SK-N-SH (cell line): Measurements from ENCODE around the gene HNRNPUL1. TPM values are rescaled to one million over a fixed set of nuclear protein-coding genes. Genes with fewer than 3 reads are reported as not detected.

Experiments used
- CTCF ChIA-PET: fragments of 300-600, 350-600 bp; formaldehyde crosslinking; extraction: SDS; loops from one replicate; lab custom pipeline; 2021; lab: Yijun Ruan, JAX
- POLR2A ChIA-PET: fragments of 350-600 bp; sonication (Branson Sonifier 250); formaldehyde crosslinking; extraction: SDS; loops from one replicate; lab custom pipeline; 2020; ENCODE audit warnings: antibody characterized with exemption, inconsistent platforms; lab: Yijun Ruan, JAX
- DNase-seq: peaks from one replicate; pipeline ENCODE4 v3.0.0; 2012
- H2AFZ ChIP-seq: fragments of 200-600 bp; sonication (generic); 2 replicates; pipeline ENCODE4 v1.8.1; 2016; ENCODE audit warnings: antibody characterized with exemption, mild to moderate bottlenecking, low read depth
- H3F3A ChIP-seq: fragments of 200-600 bp; sonication (generic); replicated peaks from 2 replicates; pipeline ENCODE3; 2016; ENCODE audit warnings: antibody characterized with exemption, mild to moderate bottlenecking; ENCODE audit not compliant: insufficient read depth
- H3K27ac ChIP-seq, 2 experiments: fragments of 200-500 bp in 1 of 2; fragments of 200-600 bp in 1 of 2; sonication (Bioruptor generic) in 1 of 2; sonication (generic), shearing (Covaris generic) in 1 of 2; 2 replicates each; pipeline versions ENCODE4 v1.5.1 to v1.6.1; 2014 to 2016; ENCODE audit warnings: low read depth in 2 of 2, inconsistent platforms in 1 of 2, low read length in 1 of 2, mild to moderate bottlenecking in 1 of 2, mixed read lengths in 1 of 2
- H3K27me3 ChIP-seq: fragments of 200-600 bp; sonication (generic), shearing (Covaris generic); 2 replicates; pipeline ENCODE4 v1.6.1; 2016; ENCODE audit warnings: mixed run types; ENCODE audit not compliant: insufficient read depth
- H3K36me3 ChIP-seq, 2 experiments: fragments of 200-500 bp in 1 of 2; fragments of 200-600 bp in 1 of 2; sonication (Bioruptor generic) in 1 of 2; sonication (generic) in 1 of 2; replicated peaks in 1 of 2; 2 replicates each; pipeline versions ENCODE3 to v1.5.1; 2014 to 2016; ENCODE audit warnings: low read length in 1 of 2, mild to moderate bottlenecking in 1 of 2; ENCODE audit not compliant: insufficient read depth in 2 of 2, control insufficient read depth in 1 of 2
- H3K4me1 ChIP-seq, 2 experiments: fragments of 200-500 bp in 1 of 2; fragments of 200-600 bp in 1 of 2; sonication (Bioruptor generic) in 1 of 2; sonication (generic), shearing (Covaris generic) in 1 of 2; 2 replicates each; pipeline versions ENCODE4 v1.5.1 to v1.6.1; 2014 to 2016; ENCODE audit warnings: low read depth in 1 of 2, low read length in 1 of 2, mixed run types in 1 of 2; ENCODE audit not compliant: insufficient read depth in 2 of 2, control insufficient read depth in 1 of 2
- H3K4me2 ChIP-seq: fragments of 200-600 bp; sonication (generic), shearing (Covaris generic); 2 replicates; pipeline ENCODE4 v1.6.1; 2017; ENCODE audit warnings: mixed run types
- H3K4me3 ChIP-seq, 2 experiments: fragments of 200-500 bp in 1 of 2; fragments of 200-600 bp in 1 of 2; sonication (Bioruptor generic) in 1 of 2; sonication (generic), shearing (Covaris generic) in 1 of 2; 2 replicates each; pipeline versions ENCODE4 v1.5.1 to v1.8.1; 2014 to 2016; ENCODE audit warnings: low read depth in 2 of 2, inconsistent platforms in 1 of 2, low read length in 1 of 2, mild to moderate bottlenecking in 1 of 2, mixed read lengths in 1 of 2, moderate library complexity in 1 of 2
- H3K79me2 ChIP-seq: fragments of 200-600 bp; sonication (generic); 2 replicates; pipeline ENCODE4 v1.8.1; 2017; ENCODE audit warnings: mild to moderate bottlenecking; ENCODE audit not compliant: insufficient read depth
- H3K9ac ChIP-seq: fragments of 200-600 bp; sonication (generic); 2 replicates; pipeline ENCODE4 v1.6.1; 2017; ENCODE audit warnings: mixed run types
- H3K9me2 ChIP-seq: fragments of 200-600 bp; sonication (generic); 2 replicates; pipeline ENCODE4 v1.6.1; 2017; ENCODE audit warnings: mixed run types
- H3K9me3 ChIP-seq: fragments of 200-600 bp; sonication (generic); 2 replicates; pipeline ENCODE4 v1.6.1; 2017; ENCODE audit warnings: mixed run types, mild to moderate bottlenecking, moderate library complexity
- H4K20me1 ChIP-seq: fragments of 200-600 bp; sonication (generic); 2 replicates; pipeline ENCODE4 v1.6.1; 2017; ENCODE audit warnings: mild to moderate bottlenecking, mixed run types; ENCODE audit not compliant: insufficient read depth
- CHD2 ChIP-seq: fragments of 150-350 bp; IDR thresholded peaks from 2 replicates; pipeline ENCODE4 v1.6.1; 2018; ENCODE audit warnings: low read length; ENCODE audit not compliant: partially characterized antibody
- CTCF ChIP-seq: fragments of 200-600 bp; sonication (generic); IDR thresholded peaks from 2 replicates; pipeline ENCODE4 v1.6.1; 2017; ENCODE audit warnings: antibody characterized with exemption, mild to moderate bottlenecking, moderate library complexity
- ELF1 ChIP-seq: IDR thresholded peaks from 2 replicates; pipeline ENCODE4 v1.4.0; 2012
- EZH2phosphoT487 ChIP-seq: fragments of 200-600 bp; sonication (generic); IDR thresholded peaks from 2 replicates; pipeline ENCODE4 v1.6.1; 2017; ENCODE audit warnings: low read depth, mixed run types, mild to moderate bottlenecking, antibody characterized with exemption, moderate library complexity, borderline replicate concordance
- FOSL2 ChIP-seq: IDR thresholded peaks from 2 replicates; pipeline ENCODE4 v1.4.0; 2012; ENCODE audit warnings: low read depth, mild to moderate bottlenecking, moderate library complexity, borderline replicate concordance
- FOXM1 ChIP-seq: IDR thresholded peaks from 2 replicates; pipeline ENCODE4 v1.4.0; 2012; ENCODE audit warnings: low read depth, mild to moderate bottlenecking
- GABPA ChIP-seq: IDR thresholded peaks from 2 replicates; pipeline ENCODE4 v1.4.0; 2012; ENCODE audit warnings: low read depth, mild to moderate bottlenecking
- JUND ChIP-seq: IDR thresholded peaks from 2 replicates; pipeline ENCODE4 v1.4.0; 2012
- MAX ChIP-seq: IDR thresholded peaks from 2 replicates; pipeline ENCODE4 v1.4.0; 2012; ENCODE audit warnings: low read depth
- PBX3 ChIP-seq: IDR thresholded peaks from 2 replicates; pipeline ENCODE4; 2012
- RFX5 ChIP-seq: IDR thresholded peaks from 2 replicates; pipeline ENCODE4 v1.6.1; 2012; ENCODE audit warnings: mild to moderate bottlenecking, improper control_type of control experiment, low read length
- RXRA ChIP-seq: IDR thresholded peaks from 2 replicates; pipeline ENCODE4 v1.4.0; 2012; ENCODE audit warnings: low read depth, mild to moderate bottlenecking, borderline replicate concordance
- SIN3A ChIP-seq: IDR thresholded peaks from 2 replicates; pipeline ENCODE4 v1.6.1; 2012; ENCODE audit warnings: low read depth, mild to moderate bottlenecking, low read length, moderate library complexity, borderline replicate concordance
- USF2 ChIP-seq: fragments of 150-350 bp; IDR thresholded peaks from 2 replicates; pipeline ENCODE4 v1.6.1; 2017; ENCODE audit warnings: antibody characterized with exemption, low read length, low read depth, borderline replicate concordance
- YY1 ChIP-seq: IDR thresholded peaks from 2 replicates; pipeline ENCODE4 v1.4.0; 2012; ENCODE audit warnings: low read depth, mild to moderate bottlenecking
- WGBS: methylation state at CpG from one replicate; pipeline ENCODE4 v1.1.6; 2017; ENCODE audit warnings: low lambda C conversion rate; 5-methylcytosine and 5-hydroxymethylcytosine counted together
- polyA plus RNA-seq, 3 experiments: library from polyadenylated mRNA; depleted of rRNA; stranded (reverse); fragments of >200 nt; gene quantifications; 2 replicates each; pipeline ENCODE4 v1.2.3, GENCODE V29; 2012
- TF ChIP-seq, protein P1 (sequence below): IDR thresholded peaks from 2 replicates; pipeline ENCODE4 v1.4.0; 2012; ENCODE audit warnings: low read depth, borderline replicate concordance
- TF ChIP-seq, protein P2 (sequence below): IDR thresholded peaks from 2 replicates; pipeline ENCODE4 v1.4.0; 2012; ENCODE audit warnings: low read depth, borderline replicate concordance

Gene HNRNPUL1
- polyA plus RNA-seq, 1 of the 3 experiments (the other 2 are of a cell fraction): 41.5 TPM

DNA sequence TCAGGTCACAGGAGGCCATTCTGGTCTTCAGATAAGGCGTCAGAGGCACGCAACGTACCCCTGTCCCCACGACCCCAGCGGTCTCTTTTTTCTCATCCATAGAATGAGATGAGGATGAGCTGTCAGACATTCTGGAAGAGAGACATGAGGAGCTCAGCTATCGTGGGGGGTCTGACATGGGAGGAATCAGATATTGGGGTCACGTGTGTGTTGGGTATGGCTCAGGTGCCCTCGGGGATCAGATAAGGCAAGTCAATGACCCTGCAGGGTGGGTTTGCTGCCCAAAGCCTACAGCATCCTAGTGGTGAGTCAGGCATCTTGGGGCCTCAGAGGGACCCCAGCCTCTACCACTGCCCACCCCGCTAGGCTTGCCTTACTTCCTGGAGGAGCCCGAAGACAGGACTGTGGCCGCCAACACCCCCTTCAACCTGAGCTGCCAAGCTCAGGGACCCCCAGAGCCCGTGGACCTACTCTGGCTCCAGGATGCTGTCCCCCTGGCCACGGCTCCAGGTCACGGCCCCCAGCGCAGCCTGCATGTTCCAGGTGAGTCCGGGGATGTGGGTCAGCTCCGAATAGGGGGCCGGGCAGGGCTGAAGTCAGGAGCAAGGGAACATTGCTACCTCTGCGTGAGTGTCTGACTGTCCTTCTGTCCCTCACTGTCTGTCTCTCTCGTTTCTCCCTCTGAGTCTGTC lies 42.5 kb upstream of the HNRNPUL1 start:
- no peaks in the 10 kb centered on the region for H4K20me1 ChIP-seq
- ChIA-PET POLR2A (no interaction called here), CTCF (interaction anchor here (0.6 to 1.7 kb wide), 2 partner anchors 17 to 532 kb away, joined by 3 read pairs; no protein-coding TSS in a partner anchor)
- peaks cover 46% of the 10 kb centered on the region for H3F3A ChIP-seq
- H3K9me3 ChIP-seq: no peaks in the 10 kb centered on the region
- DNase-seq: no peak
- no peak for TF ChIP-seq CTCF
- no peak for TF ChIP-seq MAX
- no peak for TF ChIP-seq YY1
- no peaks in the 10 kb centered on the region for H3K27me3 ChIP-seq
- peak overlapping the region in 1 of 2 experiments; percentile 96; a peak in 2 of 4 replicates for H3K27ac ChIP-seq
- H3K4me1 ChIP-seq: peaks cover 0 to 21% of the 10 kb centered on the region in 2 experiments; a peak in 2 of 4 replicates
- 66% methylated on average over 17 of the region's 20 CpGs for WGBS
- H3K4me2 ChIP-seq: peak overlapping the region; percentile 96
- H3K36me3 ChIP-seq: peaks cover 0 to 14% of the 10 kb centered on the region in 2 experiments
- no peaks in the 10 kb centered on the region for H3K9me2 ChIP-seq
- H2AFZ ChIP-seq: no peak overlapping the region
- H3K4me3 ChIP-seq: peak overlapping the region; percentile 6 to 81; a peak in 3 of 4 replicates
- H3K9ac ChIP-seq: peak overlapping the region; percentile 99
- peaks cover 70% of the 10 kb centered on the region for H3K79me2 ChIP-seq

DNA sequence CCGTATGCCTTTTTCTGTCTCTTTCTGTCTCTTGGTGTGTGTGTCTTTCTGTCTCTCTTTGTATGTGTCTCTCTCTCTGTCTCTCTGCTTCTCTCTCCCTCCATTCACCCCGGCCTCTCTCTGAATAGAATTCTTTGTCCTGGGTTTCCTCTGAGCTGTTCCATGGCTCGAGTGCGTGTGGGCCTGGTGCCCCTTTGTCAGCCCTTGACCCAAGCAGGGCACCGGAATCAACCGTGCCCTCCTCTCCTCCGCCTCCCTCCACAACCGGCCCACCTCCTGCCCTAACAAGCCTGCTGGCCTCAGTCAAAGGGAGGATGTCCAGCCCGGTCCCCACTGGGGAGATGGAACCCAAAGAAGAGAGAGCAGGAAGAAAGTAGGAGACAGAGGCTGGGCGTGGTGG lies 41.9 kb upstream of the HNRNPUL1 start:
- WGBS: 60% methylated on average over 10 of the region's 10 CpGs
- POLR2A ChIA-PET: no interaction called here

More for the DNA sequence above, 41.9 kb upstream of the HNRNPUL1 start:
- H3K27me3 ChIP-seq: no peaks in the 10 kb centered on the region
- H3K9me3 ChIP-seq: no peaks in the 10 kb centered on the region
- H4K20me1 ChIP-seq: no peaks in the 10 kb centered on the region
- CTCF ChIA-PET: interaction anchor here (1.7 kb wide), 1 partner anchor 18 kb away, joined by 3 read pairs; no protein-coding TSS in a partner anchor
- H2AFZ ChIP-seq: no peak overlapping the region
- peaks cover 51% of the 10 kb centered on the region for H3F3A ChIP-seq
- DNase-seq: no peak
- H3K4me1 ChIP-seq: peaks cover 0 to 27% of the 10 kb centered on the region in 2 experiments; a peak in 2 of 4 replicates
- H3K9me2 ChIP-seq: no peaks in the 10 kb centered on the region
- peak overlapping the region in 1 of 2 experiments; percentile 96; a peak in 2 of 4 replicates for H3K27ac ChIP-seq
- no peak for TF ChIP-seq PBX3
- TF ChIP-seq RXRA: no peak
- TF ChIP-seq FOSL2: no peak
- TF ChIP-seq GABPA: no peak
- no peak for TF ChIP-seq CHD2
- TF ChIP-seq MAX: no peak
- no peak for TF ChIP-seq JUND
- no peak for TF ChIP-seq RFX5
- TF ChIP-seq FOXM1: no peak
- TF ChIP-seq, protein P1, sequence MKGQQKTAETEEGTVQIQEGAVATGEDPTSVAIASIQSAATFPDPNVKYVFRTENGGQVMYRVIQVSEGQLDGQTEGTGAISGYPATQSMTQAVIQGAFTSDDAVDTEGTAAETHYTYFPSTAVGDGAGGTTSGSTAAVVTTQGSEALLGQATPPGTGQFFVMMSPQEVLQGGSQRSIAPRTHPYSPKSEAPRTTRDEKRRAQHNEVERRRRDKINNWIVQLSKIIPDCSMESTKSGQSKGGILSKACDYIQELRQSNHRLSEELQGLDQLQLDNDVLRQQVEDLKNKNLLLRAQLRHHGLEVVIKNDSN: no peak
- no peak for TF ChIP-seq USF2
- no peak for TF ChIP-seq SIN3A
- TF ChIP-seq YY1: no peak
- TF ChIP-seq EZH2phosphoT487: no peak
- TF ChIP-seq, protein P2, sequence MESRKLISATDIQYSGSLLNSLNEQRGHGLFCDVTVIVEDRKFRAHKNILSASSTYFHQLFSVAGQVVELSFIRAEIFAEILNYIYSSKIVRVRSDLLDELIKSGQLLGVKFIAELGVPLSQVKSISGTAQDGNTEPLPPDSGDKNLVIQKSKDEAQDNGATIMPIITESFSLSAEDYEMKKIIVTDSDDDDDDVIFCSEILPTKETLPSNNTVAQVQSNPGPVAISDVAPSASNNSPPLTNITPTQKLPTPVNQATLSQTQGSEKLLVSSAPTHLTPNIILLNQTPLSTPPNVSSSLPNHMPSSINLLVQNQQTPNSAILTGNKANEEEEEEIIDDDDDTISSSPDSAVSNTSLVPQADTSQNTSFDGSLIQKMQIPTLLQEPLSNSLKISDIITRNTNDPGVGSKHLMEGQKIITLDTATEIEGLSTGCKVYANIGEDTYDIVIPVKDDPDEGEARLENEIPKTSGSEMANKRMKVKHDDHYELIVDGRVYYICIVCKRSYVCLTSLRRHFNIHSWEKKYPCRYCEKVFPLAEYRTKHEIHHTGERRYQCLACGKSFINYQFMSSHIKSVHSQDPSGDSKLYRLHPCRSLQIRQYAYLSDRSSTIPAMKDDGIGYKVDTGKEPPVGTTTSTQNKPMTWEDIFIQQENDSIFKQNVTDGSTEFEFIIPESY: no peak
- no peak for TF ChIP-seq ELF1
- H3K4me3 ChIP-seq: peak overlapping the region in 1 of 2 experiments; percentile 81; a peak in 3 of 4 replicates
- H3K9ac ChIP-seq: peak overlapping the region; percentile 99; the same call in 1 of the 2 replicates
- H3K36me3 ChIP-seq: peaks cover 0 to 20% of the 10 kb centered on the region in 2 experiments
- peaks cover 76% of the 10 kb centered on the region for H3K79me2 ChIP-seq
- peak overlapping the region; percentile 96 for H3K4me2 ChIP-seq
